B cell (primary cell): ENCODE data around the gene PLCB3.

Experiments used
- EZH2 ChIP-seq: IDR thresholded peaks from 2 replicates; pipeline ENCODE4 v1.6.1; 2012; ENCODE audit warnings: borderline replicate concordance, low read depth, mild to moderate bottlenecking, moderate library complexity, low read length; ENCODE audit not compliant: insufficient read depth, poor library complexity, severe bottlenecking
- TF ChIP-seq, protein P1 (sequence below): fragments of 200-600 bp; IDR thresholded peaks from one replicate; pipeline ENCODE4 v1.8.0; 2022; ENCODE audit warnings: antibody characterized with exemption, mild to moderate bottlenecking

DNA sequence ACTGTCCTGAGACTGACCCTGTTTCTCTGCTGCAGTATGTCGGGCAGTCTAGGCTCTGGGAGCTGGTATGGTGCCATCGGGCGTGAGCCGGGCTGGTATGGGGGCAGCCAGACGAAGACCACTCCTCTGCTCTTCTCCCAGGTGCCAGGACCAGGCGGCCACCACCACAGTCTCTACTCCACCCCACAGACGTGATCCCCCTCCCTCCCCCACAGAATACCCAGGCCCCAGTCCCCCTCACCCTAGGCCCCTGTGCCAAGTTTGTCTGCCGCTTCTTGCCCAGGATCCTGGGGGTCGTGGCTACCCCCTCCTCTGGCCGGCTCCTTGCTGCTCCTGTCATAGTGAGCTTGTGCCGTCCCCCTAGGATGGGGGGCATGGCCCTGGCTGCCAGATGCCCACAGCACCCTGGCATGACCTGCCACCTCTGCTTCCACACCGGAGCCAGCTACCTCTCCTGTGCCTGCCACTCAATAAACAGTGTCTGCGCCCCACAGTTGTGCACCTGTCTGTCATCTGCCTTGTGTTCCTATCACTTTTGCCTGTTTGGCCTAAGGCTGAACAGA, 37.8 kb downstream of the PLCB3 start:
- TF ChIP-seq, protein P1, sequence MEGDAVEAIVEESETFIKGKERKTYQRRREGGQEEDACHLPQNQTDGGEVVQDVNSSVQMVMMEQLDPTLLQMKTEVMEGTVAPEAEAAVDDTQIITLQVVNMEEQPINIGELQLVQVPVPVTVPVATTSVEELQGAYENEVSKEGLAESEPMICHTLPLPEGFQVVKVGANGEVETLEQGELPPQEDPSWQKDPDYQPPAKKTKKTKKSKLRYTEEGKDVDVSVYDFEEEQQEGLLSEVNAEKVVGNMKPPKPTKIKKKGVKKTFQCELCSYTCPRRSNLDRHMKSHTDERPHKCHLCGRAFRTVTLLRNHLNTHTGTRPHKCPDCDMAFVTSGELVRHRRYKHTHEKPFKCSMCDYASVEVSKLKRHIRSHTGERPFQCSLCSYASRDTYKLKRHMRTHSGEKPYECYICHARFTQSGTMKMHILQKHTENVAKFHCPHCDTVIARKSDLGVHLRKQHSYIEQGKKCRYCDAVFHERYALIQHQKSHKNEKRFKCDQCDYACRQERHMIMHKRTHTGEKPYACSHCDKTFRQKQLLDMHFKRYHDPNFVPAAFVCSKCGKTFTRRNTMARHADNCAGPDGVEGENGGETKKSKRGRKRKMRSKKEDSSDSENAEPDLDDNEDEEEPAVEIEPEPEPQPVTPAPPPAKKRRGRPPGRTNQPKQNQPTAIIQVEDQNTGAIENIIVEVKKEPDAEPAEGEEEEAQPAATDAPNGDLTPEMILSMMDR, result no peak
- no peak for TF ChIP-seq EZH2
